ENCODE measurements around the gene PRX. TPM values are rescaled to one million over a fixed set of nuclear protein-coding genes. Genes with fewer than 3 reads are reported as not detected.

PRX gene
- total and polyA plus RNA-seq, 9 of the 15 experiments (the other 6 are each of a cell fraction or from before 2014, with no cell fraction given): 0.65 to 3.5 (median 1.7) TPM; not detected in 2

DNA sequence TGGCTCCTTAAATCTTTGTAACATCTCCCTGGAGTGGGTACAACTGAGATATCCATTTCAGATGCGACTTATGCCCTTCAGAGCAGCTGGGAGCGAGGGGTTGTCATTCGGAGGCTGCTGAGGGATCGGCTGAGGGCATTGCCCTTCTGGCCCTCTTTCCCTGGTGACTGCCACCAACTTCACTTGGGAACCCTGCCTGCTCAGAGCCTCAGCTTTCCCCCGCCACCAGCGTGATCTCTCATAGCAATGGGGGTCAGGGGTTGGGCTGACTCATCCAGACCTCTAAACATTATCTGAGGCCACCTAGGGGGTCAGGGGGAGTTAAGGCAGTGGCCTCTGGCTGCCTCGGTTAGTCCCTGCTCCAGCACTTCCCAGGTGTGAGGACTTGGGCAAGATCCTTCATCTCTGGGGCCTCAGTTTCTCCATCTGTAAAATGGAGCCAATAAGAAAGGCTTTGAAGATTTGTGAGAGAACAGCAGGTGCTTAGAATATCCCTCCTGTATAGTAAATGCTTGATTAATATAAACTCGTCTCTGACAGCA is 1.1 kb downstream of the PRX start (continued):
- TF ChIP-seq ZSCAN29 (IDR thresholded peaks at IDR 0.05): no peak
- TF ChIP-seq FIP1L1 (IDR thresholded peaks at IDR 0.05; ENCODE audit: low read depth, low read length, poor library complexity, severe bottlenecking): no peak
- no peak for TF ChIP-seq ZNF586 (CRISPR knock-in tag; conservative IDR thresholded peaks at IDR 0.05)
- TF ChIP-seq PCBP1 (IDR thresholded peaks at IDR 0.05; ENCODE audit: low read depth, low read length, poor library complexity, severe bottlenecking): no peak
- no peak for TF ChIP-seq SRSF3 (IDR thresholded peaks at IDR 0.05; ENCODE audit: insufficient read depth, low read length)
- TF ChIP-seq CBX5 (IDR thresholded peaks at IDR 0.05; ENCODE audit: borderline replicate concordance, low read depth): no peak
- no peak for TF ChIP-seq ZNF124 (CRISPR knock-in tag; IDR thresholded peaks at IDR 0.05)
- no peak for TF ChIP-seq ZBTB1 (CRISPR knock-in tag; IDR thresholded peaks at IDR 0.05; ENCODE audit: borderline replicate concordance, low read depth)
- TF ChIP-seq PRMT5 (CRISPR knock-in tag; IDR thresholded peaks at IDR 0.05): no peak
- TF ChIP-seq CC2D1A (IDR thresholded peaks at IDR 0.05): no peak
- no peak for TF ChIP-seq STAG1 (CRISPR knock-in tag; IDR thresholded peaks at IDR 0.05; ENCODE audit: borderline replicate concordance)
- TF ChIP-seq RBBP5 (IDR thresholded peaks at IDR 0.05; ENCODE audit: borderline replicate concordance, insufficient read depth, low read length, poor library complexity, severe bottlenecking): no peak
- TF ChIP-seq MAFK (IDR thresholded peaks at IDR 0.05; ENCODE audit: low read length): no peak
- no peak for TF ChIP-seq CBFA2T2 (conservative IDR thresholded peaks at IDR 0.05)
- TF ChIP-seq, protein P1, sequence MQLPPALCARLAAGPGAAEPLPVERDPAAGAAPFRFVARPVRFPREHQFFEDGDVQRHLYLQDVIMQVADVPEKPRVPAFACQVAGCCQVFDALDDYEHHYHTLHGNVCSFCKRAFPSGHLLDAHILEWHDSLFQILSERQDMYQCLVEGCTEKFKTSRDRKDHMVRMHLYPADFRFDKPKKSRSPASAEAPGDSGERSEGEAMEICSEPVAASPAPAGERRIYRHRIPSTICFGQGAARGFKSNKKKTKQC (CRISPR knock-in tag; IDR thresholded peaks at IDR 0.05): no peak
- no peak for TF ChIP-seq TFAP4 (CRISPR knock-in tag; IDR thresholded peaks at IDR 0.05; ENCODE audit: borderline replicate concordance)
- no peak for TF ChIP-seq SIX5 (IDR thresholded peaks at IDR 0.05; ENCODE audit: borderline replicate concordance in 1 of 2, insufficient read depth in 1 of 2, low read depth in 1 of 2, low read length in 2 of 2)
- TF ChIP-seq RBM34 (IDR thresholded peaks at IDR 0.05; ENCODE audit: borderline replicate concordance, insufficient read depth, low read length): no peak
- no peak for TF ChIP-seq CBX2 (IDR thresholded peaks at IDR 0.05; ENCODE audit: insufficient read depth, low read length, poor library complexity, severe bottlenecking)
- 0 out of 2 replicates have a peak, but pooled peaks have one; percentile 10 for TF ChIP-seq JUND (IDR thresholded peaks at IDR 0.05; ENCODE audit: borderline replicate concordance, low read depth, low read length)
- no peak for TF ChIP-seq JUND (tag; IDR thresholded peaks at IDR 0.05; ENCODE audit: borderline replicate concordance, low read depth, low read length)
- TF ChIP-seq ASH1L (IDR thresholded peaks at IDR 0.05; ENCODE audit: borderline replicate concordance, low read depth, partially characterized antibody): no peak
- TF ChIP-seq CHCHD3 (CRISPR knock-in tag; IDR thresholded peaks at IDR 0.05): no peak
- no peak for TF ChIP-seq ZFP1 (CRISPR knock-in tag; IDR thresholded peaks at IDR 0.05)
- no peak for TF ChIP-seq TCF7 (IDR thresholded peaks at IDR 0.05; ENCODE audit: borderline replicate concordance)
- 0 out of 2 replicates have a peak, but pooled peaks have one; percentile 22 for TF ChIP-seq LEF1 (IDR thresholded peaks at IDR 0.05)
